HG03280 (cell line): ENCODE data around the gene ANKRD36.
"Not testable (repeated sequence)": the region's sequence is repeated elsewhere in the genome, so short reads cannot be mapped to it uniquely, and the experiment has no call there.

Source experiments
- ATAC-seq: cut with Tn5 transposase; IDR thresholded peaks from one replicate; pipeline ENCODE4 v1.9.1; 2021; ENCODE audit warnings: mild to moderate bottlenecking, moderate library complexity; ENCODE audit not compliant: unreplicated experiment

ANKRD36 gene

DNA sequence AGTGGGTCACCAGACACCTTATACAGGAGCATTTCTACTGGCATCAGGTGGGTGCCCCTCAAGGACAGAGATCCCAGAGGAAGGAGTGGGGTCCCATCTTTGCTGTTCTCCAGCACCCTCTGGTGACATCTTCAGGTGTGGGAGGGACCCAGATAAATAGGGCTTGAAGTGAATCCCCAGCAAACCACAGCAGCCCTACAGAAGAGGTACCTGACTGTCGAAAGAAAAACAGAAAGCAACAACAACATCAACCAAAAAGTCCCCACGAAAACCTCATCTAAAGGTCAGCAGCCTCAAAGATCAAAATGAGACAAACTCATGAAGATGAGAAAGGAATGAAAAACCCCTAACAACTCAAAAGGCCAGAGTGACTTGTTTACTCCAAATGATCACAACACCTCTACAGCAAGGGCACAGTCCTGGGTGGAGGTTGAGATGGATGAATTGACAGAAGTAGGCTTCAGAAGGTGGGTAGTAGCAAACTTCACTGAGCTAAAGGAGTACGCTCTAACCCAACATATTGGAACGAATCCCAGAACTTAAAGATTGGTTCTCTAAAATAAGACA, 163.4 kb downstream of the ANKRD36 start:
- not testable (repeated sequence) for ATAC-seq

DNA sequence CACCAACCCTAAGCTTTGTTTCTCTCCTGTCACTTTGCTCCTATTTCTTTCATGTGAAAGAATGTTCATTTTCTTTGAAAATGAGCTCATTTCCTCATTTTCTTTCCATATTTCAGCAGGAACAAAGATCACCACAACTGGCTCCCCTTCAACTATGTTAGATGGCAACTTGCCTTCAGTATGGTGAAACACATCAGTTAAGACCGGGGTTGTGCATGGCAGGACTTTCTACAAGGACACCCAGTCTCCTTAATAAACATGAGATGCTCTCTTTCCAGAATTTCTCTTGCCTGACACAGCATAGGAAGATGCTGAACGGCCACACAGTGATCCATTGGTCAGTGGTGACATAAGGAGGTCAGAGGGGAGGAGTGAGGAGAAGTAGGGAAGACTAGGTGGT, 172.2 kb downstream of the ANKRD36 start:
- ATAC-seq: not testable (repeated sequence)

DNA sequence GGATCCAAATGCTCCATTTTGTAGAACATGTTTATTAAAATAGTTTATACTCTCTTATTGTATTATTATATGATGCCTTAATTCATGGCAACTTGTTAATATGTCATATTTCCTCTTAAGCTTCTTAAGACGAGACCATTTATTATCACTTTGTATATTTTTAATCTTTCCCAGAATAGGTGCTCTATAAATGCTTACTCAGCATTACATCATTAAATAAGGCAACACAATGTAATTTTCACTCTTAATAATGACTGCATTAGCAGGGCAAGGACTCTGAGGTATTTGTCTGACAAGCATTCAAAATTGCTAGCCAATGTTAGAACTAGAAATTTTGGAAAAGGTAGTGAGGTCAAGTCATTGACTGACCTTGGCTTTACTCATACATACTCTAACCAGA, 180.7 kb downstream of the ANKRD36 start:
- ATAC-seq: not testable (repeated sequence)
